LNCaP clone FGC (cell line): ENCODE data around the gene SORCS2.

Source experiments
- DNase-seq: peaks from one replicate; pipeline ENCODE4 v3.0.0-alpha.2; 2011; ENCODE audit warnings: low read depth
- H3K4me3 ChIP-seq: 2 replicates; pipeline ENCODE4 v1.5.1; 2011; ENCODE audit warnings: mild to moderate bottlenecking, low read depth, low read length, control low read depth
- TF ChIP-seq, protein P1 (sequence below): IDR thresholded peaks from 2 replicates; pipeline ENCODE4 v1.5.1; 2012; ENCODE audit warnings: mild to moderate bottlenecking; ENCODE audit not compliant: control insufficient read depth, insufficient read depth; ENCODE audit errors: extremely low read depth

The SORCS2 gene

DNA sequence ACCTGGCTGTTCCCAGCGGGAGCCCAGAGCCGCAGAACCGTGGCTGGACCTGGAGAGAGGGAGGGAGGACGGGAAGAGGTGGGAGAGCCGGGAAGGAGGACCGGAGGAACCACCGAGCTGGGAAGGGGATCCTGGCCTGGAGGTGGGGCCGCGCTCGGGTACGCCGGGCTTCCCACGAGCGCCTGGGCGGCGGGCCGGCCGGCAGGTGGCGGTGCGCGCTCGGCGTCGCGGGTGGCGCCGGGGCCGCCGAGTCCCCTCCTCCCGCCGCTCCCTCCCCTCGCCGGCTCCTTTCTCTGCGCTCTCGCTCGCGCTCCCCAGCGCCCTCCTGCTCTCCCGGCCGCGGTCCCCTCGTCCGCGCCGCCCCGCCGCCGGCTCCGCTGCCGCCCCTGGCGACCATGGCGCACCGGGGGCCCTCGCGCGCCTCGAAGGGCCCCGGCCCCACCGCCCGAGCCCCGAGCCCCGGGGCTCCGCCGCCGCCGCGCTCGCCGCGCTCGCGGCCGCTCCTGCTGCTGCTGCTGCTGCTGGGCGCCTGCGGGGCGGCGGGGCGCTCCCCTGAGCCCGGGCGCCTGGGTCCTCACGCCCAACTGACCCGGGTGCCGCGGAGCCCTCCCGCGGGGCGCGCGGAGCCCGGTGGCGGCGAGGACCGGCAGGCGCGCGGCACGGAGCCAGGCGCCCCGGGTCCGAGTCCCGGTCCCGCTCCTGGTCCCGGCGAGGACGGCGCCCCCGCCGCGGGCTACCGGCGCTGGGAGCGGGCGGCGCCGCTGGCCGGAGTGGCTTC, at the start of gene SORCS2:
SORCS2 (plus strand) TSS at position 287 of the 778 bp plus-strand sequence.
- TF ChIP-seq, protein P1, sequence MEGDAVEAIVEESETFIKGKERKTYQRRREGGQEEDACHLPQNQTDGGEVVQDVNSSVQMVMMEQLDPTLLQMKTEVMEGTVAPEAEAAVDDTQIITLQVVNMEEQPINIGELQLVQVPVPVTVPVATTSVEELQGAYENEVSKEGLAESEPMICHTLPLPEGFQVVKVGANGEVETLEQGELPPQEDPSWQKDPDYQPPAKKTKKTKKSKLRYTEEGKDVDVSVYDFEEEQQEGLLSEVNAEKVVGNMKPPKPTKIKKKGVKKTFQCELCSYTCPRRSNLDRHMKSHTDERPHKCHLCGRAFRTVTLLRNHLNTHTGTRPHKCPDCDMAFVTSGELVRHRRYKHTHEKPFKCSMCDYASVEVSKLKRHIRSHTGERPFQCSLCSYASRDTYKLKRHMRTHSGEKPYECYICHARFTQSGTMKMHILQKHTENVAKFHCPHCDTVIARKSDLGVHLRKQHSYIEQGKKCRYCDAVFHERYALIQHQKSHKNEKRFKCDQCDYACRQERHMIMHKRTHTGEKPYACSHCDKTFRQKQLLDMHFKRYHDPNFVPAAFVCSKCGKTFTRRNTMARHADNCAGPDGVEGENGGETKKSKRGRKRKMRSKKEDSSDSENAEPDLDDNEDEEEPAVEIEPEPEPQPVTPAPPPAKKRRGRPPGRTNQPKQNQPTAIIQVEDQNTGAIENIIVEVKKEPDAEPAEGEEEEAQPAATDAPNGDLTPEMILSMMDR = peak; percentile 82
- no peak within 1 kb of the TSS for H3K4me3 ChIP-seq
- DNase-seq = no peak

DNA sequence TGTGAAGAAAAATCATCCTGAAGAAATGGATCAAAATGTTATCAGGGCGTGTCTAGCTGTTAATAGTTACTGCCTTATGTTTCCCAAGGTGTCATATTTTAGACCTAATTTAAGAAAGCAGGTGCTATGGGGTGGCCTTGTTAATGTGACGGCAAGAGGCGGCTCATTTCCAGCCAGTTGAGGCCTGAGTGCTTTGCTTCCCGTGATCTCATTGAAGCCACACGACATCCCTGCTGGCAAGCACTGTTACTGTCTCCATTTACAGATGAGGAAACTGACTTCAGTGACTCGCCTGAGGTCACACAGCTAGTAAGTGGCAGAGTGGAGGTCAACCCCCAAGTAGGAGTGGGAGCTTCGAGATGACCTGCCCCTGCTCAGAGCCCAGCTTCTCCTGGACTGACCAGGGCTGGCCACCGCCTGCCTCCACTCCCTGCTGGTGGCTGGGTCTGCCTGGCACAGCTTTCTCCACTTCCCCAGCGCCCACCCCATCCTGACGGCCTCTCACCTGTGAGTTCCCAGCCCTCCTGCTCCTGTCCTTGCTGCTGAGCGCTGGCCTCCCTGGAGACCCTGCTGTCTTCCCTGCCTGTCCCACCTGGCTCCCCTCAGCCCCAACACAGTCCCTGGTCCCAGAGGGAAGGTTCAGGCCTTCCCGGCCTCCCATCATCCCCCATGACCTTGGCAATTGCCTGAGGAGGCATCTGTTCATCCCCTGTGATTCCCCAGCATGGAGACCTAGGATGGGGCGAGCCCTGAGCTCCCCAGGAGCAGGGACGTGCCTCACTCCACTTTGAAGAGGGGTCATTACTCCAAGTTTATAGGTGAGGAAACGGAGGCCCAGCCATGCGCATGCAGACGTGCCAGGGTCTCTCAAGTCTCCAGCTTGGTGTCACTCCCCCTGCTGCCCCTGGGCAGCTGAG, 47.7 kb upstream of the SORCS2 start:
- TF ChIP-seq, protein P1 = no peak
- no peak for DNase-seq
- no peak overlapping the region for H3K4me3 ChIP-seq

DNA sequence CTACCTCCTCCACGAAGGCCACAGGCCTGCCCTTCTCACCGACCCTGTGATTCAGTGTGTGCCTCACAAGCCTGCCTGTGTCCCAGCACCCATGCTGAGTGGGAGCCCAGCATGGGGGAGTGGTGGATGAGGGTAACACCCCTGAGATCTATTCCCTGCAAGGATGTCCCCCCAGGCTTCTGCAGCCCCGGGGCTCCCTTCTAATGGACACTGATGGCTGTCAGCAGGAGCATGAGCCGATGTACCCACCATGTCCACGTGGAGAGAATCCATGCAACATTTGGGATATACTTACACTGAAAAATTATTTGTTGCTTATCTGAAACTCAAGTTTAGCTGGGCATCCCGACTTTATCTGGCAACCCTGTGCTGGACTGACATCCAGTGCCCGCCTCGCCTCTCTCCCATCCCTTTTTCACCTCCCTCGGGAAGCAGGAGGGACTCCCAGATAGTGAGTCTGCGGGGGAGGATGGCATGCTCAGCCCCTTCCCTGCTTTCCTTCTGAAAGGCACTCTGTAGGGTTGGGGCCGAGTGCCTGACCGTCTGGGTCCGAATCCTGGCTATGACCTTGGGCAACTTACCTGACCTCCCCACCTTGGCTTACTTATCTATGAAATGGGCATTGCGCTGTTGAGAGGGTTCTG, 46.9 kb upstream of the SORCS2 start:
- DNase-seq = no peak
- H3K4me3 ChIP-seq = no peak overlapping the region
- TF ChIP-seq, protein P1 = no peak

DNA sequence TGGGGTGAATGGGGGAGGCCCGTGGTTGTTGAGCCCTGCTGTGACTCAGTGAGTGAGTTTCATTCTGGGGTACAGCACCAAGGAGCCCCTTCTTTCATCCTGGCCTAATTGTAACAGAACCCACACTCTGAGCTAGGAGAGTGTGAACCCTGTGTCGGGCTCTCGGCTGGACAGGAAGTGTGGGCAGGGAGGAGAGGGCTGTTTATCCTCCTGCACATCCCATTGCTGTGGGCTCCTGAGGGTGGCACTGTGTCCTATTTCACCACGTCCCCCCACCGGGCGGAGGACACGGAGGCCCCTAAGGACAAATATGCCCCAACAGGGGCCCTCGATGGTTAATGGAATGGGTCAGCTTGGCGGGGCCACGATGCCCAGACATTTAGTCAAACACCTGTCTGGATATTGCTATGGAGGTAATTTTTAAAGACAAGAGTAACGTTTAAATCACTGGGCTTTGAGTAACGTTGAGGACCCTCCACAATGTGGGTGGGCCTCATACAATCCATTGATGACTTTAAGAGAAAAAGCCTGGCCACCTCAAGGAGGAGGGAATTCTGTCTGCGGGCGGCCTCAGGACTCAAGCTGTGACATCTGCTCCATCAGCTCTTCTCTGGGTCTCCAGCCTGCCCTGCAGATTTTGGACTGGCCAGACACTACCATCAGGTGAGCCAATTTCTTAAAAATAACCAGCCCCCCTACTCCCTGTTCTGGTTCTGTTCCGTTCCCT, 46.1 kb upstream of the SORCS2 start:
- DNase-seq = no peak

DNA sequence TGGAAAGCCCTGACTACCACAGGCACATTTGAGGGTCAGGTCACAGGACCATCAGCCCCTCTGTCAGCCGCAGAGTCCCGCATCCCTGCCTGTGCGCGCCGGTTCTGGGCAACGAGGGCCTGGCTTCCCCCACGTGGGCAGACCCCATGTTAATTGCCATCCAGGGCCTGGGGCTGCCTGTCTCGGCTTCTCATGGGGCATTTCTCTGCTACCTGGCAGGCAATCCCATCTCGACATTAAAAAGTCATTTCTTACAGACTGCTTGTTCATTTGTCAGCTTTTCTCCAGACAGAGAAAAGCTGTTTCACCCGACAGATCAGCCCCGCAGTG, 45.6 kb upstream of the SORCS2 start:
- no peak overlapping the region for H3K4me3 ChIP-seq
- TF ChIP-seq, protein P1 = no peak
- DNase-seq = no peak

More for the DNA sequence above, 46.1 kb upstream of the SORCS2 start:
- TF ChIP-seq, protein P1 = no peak
- no peak overlapping the region for H3K4me3 ChIP-seq

DNA sequence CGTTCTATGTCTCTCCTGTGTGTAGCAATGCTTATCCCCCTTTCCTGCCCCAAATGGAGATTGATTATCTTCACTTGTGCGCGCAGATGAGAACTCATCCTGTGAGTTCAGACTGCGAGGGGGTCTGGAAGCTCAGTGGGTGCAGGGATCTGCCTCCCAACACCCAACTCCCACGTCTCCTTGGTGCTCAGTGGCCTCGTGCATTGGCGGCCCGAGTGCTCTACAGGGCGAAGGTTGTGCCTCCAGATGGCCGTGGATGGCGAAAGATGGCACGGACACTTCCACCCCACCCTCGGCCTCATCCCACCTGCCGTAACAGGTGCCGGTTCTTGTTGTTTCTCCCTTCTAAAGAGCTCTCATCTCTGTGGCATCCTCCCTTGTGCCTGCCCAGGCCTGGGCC, 45.1 kb upstream of the SORCS2 start:
- TF ChIP-seq, protein P1 = no peak
- DNase-seq = no peak
- H3K4me3 ChIP-seq = no peak overlapping the region
